Loucy (cell line): ENCODE results near the gene NEDD4.

Experiments used
- H2AFZ ChIP-seq: fragments of 200-600 bp; sonication (generic); 2 replicates; pipeline ENCODE4 v1.6.0; 2016; ENCODE audit warnings: antibody characterized with exemption, mild to moderate bottlenecking, low read length, moderate library complexity
- H3F3A ChIP-seq: fragments of 200-600 bp; 2 replicates; pipeline ENCODE4 v1.6.0; 2016; ENCODE audit warnings: antibody characterized with exemption, low read depth, mild to moderate bottlenecking
- H3K27me3 ChIP-seq: fragments of 200-600 bp; sonication (generic); 2 replicates; pipeline ENCODE4 v1.6.1; 2014; ENCODE audit warnings: low read length, mild to moderate bottlenecking; ENCODE audit not compliant: insufficient read depth, poor library complexity, severe bottlenecking
- H3K36me3 ChIP-seq: fragments of 200-600 bp; sonication (generic); 2 replicates; pipeline ENCODE4 v1.6.1; 2016; ENCODE audit warnings: low read length; ENCODE audit not compliant: insufficient read depth
- H3K4me1 ChIP-seq: fragments of 200-600 bp; sonication (generic); 2 replicates; pipeline ENCODE4 v1.5.1; 2014; ENCODE audit warnings: low read length, mild to moderate bottlenecking; ENCODE audit not compliant: insufficient read depth, poor library complexity, severe bottlenecking
- H3K4me2 ChIP-seq: fragments of 200-600 bp; sonication (generic); 2 replicates; pipeline ENCODE4 v1.6.0; 2014; ENCODE audit warnings: antibody characterized with exemption, low read length, low read depth, mild to moderate bottlenecking; ENCODE audit not compliant: poor library complexity, severe bottlenecking
- H3K4me3 ChIP-seq: fragments of 200-600 bp; sonication (generic); 2 replicates; pipeline ENCODE4 v1.5.1; 2014; ENCODE audit warnings: low read length, mild to moderate bottlenecking, mixed read lengths; ENCODE audit not compliant: poor library complexity, severe bottlenecking
- H3K79me2 ChIP-seq: fragments of 200-600 bp; sonication (generic); 2 replicates; pipeline ENCODE4 v1.6.1; 2014; ENCODE audit warnings: low read length; ENCODE audit not compliant: insufficient read depth
- H3K9ac ChIP-seq: fragments of 200-600 bp; sonication (generic); 2 replicates; pipeline ENCODE4 v1.6.0; 2014; ENCODE audit warnings: mild to moderate bottlenecking, low read depth, low read length, moderate library complexity; ENCODE audit not compliant: poor library complexity, severe bottlenecking
- H3K9me2 ChIP-seq: fragments of 200-600 bp; sonication (generic); replicated peaks from 2 replicates; pipeline ENCODE4 v1.6.1; 2016; ENCODE audit warnings: low read depth, low read length, mixed read lengths
- H3K9me3 ChIP-seq: fragments of 200-600 bp; sonication (generic); 2 replicates; pipeline ENCODE4 v1.6.1; 2014; ENCODE audit warnings: mild to moderate bottlenecking, antibody characterized with exemption, low read length, low read depth; ENCODE audit not compliant: insufficient read depth
- H4K20me1 ChIP-seq: fragments of 200-600 bp; sonication (generic); 2 replicates; pipeline ENCODE4 v1.6.0; 2014; ENCODE audit warnings: antibody characterized with exemption, low read length, mild to moderate bottlenecking; ENCODE audit not compliant: insufficient read depth, poor library complexity, severe bottlenecking
- EZH2phosphoT487 ChIP-seq: fragments of 200-600 bp; IDR thresholded peaks from 2 replicates; pipeline ENCODE4 v1.6.1; 2018; ENCODE audit warnings: antibody characterized with exemption, mild to moderate bottlenecking, moderate library complexity, borderline replicate concordance
- TF ChIP-seq, protein P1 (sequence below): fragments of 200-600 bp; sonication (generic); conservative IDR thresholded peaks from 2 replicates; pipeline ENCODE4 v1.5.1; 2014; ENCODE audit warnings: mild to moderate bottlenecking, antibody characterized with exemption, low read length

Gene NEDD4

DNA sequence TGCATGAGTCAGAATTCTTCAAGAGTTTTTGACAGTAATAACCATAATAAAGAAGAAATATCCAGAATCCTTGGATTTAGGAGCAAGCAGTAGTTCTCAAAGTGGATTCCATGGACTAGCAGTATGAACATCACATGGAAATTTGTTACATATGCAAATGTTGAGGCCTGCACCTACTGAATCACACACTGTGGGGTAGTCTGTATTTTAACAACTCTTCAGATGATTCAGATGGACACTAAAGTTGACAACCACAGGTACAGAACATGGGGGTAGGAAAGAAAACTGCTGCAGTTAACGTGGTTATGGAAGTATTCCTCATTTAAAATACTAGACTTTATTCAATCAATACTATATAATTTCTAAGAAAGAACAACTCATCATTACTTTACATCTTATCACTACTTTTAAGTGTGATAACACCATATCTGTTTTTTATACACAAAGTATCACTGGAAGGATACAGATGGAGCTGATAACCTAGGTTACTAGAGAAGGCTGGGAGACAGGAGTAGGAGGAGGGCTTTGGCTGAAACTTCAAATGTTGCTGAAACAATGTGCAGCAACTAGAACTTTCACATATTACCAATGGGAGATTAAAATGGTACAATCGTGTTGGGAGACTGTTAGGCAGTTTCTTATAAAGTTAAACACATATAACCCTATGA is 11.7 kb downstream of the NEDD4 start:
- H3K27me3 ChIP-seq = no peaks in the 10 kb centered on the region
- no peaks in the 10 kb centered on the region for H3K9me2 ChIP-seq
- H3K9me3 ChIP-seq = no peaks in the 10 kb centered on the region
- H3K79me2 ChIP-seq = 0 out of 2 replicates have a peak, but pooled peaks cover 7% of the 10 kb centered on the region
- no peak overlapping the region for H3K4me2 ChIP-seq
- H4K20me1 ChIP-seq = no peaks in the 10 kb centered on the region
- H3F3A ChIP-seq = no peaks in the 10 kb centered on the region
- H2AFZ ChIP-seq = no peak overlapping the region
- H3K4me1 ChIP-seq = no peaks in the 10 kb centered on the region
- TF ChIP-seq, protein P1, sequence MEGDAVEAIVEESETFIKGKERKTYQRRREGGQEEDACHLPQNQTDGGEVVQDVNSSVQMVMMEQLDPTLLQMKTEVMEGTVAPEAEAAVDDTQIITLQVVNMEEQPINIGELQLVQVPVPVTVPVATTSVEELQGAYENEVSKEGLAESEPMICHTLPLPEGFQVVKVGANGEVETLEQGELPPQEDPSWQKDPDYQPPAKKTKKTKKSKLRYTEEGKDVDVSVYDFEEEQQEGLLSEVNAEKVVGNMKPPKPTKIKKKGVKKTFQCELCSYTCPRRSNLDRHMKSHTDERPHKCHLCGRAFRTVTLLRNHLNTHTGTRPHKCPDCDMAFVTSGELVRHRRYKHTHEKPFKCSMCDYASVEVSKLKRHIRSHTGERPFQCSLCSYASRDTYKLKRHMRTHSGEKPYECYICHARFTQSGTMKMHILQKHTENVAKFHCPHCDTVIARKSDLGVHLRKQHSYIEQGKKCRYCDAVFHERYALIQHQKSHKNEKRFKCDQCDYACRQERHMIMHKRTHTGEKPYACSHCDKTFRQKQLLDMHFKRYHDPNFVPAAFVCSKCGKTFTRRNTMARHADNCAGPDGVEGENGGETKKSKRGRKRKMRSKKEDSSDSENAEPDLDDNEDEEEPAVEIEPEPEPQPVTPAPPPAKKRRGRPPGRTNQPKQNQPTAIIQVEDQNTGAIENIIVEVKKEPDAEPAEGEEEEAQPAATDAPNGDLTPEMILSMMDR = no peak
- TF ChIP-seq EZH2phosphoT487 = no peak
- H3K9ac ChIP-seq = no peak overlapping the region
- no peak overlapping the region for H3K4me3 ChIP-seq
- H3K36me3 ChIP-seq = no peaks in the 10 kb centered on the region

DNA sequence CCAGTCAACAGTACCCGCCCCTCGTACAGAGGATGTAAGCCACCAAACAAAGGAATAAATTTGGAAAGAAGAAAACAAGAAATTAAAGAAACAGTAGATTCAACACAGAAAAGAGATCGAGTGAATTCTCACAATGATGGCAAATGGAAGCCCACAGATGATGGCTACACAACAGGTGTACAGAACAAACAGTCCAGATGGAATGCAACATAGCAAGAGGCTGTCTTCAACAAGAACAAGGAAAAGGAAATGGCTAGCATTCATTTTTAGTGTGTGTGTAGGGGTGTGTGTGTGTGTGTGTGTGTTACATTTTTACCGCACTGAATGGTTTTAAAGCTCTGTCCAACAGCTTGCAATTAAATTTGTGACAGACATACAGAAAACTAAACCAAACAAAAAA is 12.9 kb downstream of the NEDD4 start:
- Histone ChIP-seq H3K27me3 (no peaks in the 10 kb centered on the region), H3K4me1 (no peaks in the 10 kb centered on the region), H3K36me3 (no peaks in the 10 kb centered on the region), H3K4me3 (no peak overlapping the region), H4K20me1 (no peaks in the 10 kb centered on the region), H3F3A (no peaks in the 10 kb centered on the region), H3K9ac (no peak overlapping the region), H3K9me3 (no peaks in the 10 kb centered on the region), H2AFZ (no peak overlapping the region), H3K4me2 (no peak overlapping the region), H3K79me2 (0 out of 2 replicates have a peak, but pooled peaks cover 7% of the 10 kb centered on the region), H3K9me2 (no peaks in the 10 kb centered on the region)
- TF ChIP-seq, protein P1 = no peak
- TF ChIP-seq EZH2phosphoT487 = no peak

DNA sequence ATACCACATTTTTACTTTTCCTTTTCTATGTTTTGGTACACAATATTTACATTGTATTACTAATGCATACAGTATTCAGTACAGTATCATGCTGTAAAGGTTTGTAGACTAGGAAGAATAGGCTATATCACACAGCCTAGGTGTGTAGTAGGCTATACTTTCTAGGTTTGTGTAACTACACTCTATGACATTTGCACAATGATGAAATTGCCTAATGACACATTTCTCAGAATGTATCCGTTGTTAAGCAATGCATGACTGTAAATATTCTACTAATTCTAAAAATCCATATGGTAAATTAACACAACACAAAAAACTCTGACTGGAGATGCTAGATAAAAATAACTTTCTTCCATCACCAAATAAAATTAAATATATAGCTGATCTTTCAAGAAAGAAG is 16.2 kb downstream of the NEDD4 start:
- Histone ChIP-seq H3F3A (no peaks in the 10 kb centered on the region), H3K4me2 (no peak overlapping the region)
- TF ChIP-seq, protein P1 = no peak
- TF ChIP-seq EZH2phosphoT487 = no peak

More for the DNA sequence above, 16.2 kb downstream of the NEDD4 start:
- Histone ChIP-seq H3K36me3 (no peaks in the 10 kb centered on the region), H3K4me1 (no peaks in the 10 kb centered on the region), H3K9me3 (no peaks in the 10 kb centered on the region), H2AFZ (no peak overlapping the region), H3K27me3 (no peaks in the 10 kb centered on the region), H3K9me2 (no peaks in the 10 kb centered on the region), H4K20me1 (no peaks in the 10 kb centered on the region), H3K79me2 (peaks cover 13% of the 10 kb centered on the region; the same call in 1 of the 2 replicates), H3K9ac (no peak overlapping the region), H3K4me3 (no peak overlapping the region)
